GM18508 (cell line): ENCODE data around the gene EGLN2.
"Not testable (repeated sequence)": the region's sequence is repeated elsewhere in the genome, so short reads cannot be mapped to it uniquely, and the experiment has no call there.

ENCODE experiments used
- ATAC-seq: cut with Tn5 transposase; IDR thresholded peaks from one replicate; pipeline ENCODE4 v1.9.1; 2021; ENCODE audit warnings: moderate number of reproducible peaks; ENCODE audit not compliant: insufficient read depth, unreplicated experiment

Gene EGLN2

DNA sequence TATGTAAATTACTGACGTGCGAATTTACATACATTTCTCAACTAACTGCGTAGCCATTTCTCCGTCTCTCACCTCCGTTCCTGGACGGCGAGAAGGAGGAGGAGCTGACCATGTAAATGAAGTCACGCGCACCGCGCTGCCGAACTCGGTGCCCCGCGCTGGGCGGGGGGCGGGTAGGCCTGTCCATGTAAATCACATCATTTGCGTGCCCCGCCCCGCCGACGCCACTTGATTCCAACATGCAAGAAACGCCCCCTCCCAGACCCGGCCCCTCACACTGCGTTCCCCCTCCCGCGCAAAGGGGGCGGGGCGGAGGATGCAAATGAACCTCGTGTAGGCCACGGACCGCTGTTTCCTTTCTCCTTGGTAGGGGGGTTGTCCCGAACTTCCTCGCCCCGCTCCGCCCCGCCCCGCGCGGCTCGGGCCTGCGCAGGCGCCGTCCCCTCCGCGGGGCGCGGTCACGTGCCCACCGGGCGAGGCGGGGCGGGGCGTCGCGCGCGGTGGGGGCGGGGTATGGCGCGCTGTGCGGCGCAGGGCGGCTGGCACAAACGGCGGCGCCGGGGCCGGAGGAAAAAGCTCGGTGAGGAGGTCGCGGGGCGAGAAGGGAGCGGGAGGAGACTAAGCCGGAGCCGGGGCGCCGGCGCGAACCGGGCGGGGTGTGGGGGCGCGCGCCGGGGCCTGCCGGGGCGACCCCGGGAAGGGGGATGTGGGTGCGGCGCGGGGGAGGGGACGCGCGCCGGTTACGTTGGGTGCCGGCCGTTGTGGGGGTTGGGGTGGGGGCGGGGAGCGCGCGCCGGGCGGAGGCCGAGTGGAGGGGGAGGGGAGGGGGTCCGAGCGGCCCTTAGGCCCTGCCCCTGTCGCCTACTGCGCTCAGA, at the start of gene EGLN2:
Gene EGLN2, plus strand, starts transcription at position 509 of the 875 bp plus-strand sequence. CDS start 1,382 bp downstream, outside the sequence.
- ATAC-seq = peak; percentile 46

DNA sequence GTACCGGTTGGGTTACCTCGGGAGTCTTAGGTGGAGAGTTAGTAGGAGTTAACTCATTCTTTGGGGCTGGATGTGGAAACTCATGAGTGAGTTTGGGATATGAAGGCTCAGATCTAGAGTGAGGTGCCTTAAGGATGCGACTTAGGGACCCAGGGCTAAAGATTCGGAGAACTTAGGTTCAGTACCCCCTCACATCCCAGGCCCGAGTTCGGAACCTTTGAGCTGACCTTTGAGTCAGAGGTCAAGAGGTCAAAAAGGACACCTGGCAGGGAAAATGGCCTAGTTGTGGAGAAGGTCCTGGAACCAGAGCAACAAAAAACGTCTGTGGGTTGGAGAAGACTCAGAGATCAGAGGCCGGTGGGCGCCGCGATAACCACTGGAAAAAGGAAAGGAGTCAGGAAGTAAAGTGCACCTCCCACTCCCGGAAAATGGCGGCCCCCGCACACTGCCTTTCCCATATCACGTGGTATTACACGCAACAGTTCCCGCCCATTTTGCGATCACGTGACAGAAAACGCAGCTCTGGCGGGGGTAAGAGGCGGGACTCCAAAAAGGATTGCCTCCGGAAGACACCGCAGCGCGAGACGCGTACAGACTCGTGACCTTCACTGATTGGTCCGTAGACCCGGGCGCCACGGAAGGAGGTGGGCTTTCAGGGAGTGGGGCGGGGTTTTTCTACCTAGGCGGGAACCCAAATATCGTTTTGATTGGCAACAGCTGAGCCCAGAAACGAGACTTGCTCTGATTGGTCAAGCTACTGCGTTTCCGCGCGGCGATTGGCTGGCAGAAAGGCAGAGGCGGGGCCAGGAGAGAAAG, 48.7 kb upstream of the EGLN2 start, which contains the start of gene ACTMAP:
Gene ACTMAP, minus strand, starts transcription at position 420 of the 816 bp plus-strand sequence. CDS start 674 bp downstream, outside the sequence.
- ATAC-seq = peak; percentile 70

DNA sequence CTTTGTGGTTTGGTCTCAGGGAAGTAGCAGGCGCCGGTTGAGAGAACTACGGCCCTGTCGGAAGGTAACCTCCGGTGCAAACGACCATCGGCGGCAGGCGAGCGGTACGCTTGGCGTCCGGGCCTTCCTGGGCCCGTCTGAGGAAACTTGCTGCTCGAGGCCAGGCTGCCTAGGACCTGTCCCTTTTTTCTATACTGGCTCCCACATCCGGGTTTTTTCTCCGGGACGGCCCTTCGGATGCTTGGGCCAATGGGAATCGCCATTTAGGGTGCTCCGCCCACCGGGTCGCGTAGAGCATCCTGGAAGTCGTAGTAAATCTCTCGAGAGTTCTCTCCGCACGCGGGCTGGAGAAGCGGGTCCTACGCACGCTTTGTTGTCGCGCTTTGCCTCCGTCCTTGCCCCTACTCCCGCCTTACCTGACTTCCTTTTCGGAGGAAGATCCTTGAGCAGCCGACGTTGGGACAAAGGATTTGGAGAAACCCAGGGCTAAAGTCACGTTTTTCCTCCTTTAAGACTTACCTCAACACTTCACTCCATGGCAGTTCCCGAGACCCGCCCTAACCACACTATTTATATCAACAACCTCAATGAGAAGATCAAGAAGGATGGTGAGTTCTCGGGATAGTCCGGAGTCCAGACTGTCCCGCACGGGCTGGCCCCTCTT, 48.0 kb upstream of the EGLN2 start, which contains the start of gene SNRPA:
Gene SNRPA, plus strand, starts transcription at position 330 of the 664 bp plus-strand sequence. Its CDS starts 206 bp downstream, at position 536.
- peak; percentile 28 for ATAC-seq

- no peak for ATAC-seq
Measured at GRCh38 chr19:40752257-40752781, 46.7 kb upstream of the EGLN2 start.

GRCh38 chr19:40754611-40755247, 44.3 kb upstream of the EGLN2 start:
- ATAC-seq = no peak

DNA sequence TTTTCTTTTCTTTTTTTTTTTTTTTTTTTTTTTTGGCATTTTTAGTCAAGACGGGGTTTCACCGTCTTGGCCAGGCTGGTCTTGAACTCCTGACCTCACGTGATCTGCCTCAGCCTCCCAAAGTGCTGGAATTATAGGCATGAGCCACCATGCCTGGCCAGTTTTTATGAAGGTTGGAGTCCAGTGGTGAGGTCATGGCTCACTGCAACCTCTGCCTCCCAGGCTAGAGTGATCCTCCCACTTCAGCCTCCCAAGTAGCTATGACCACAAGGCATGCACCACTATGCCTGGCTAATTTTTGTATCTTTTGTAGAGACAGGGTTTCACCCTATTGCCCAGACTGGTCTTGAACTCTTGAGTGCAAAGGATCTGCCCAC, 43.8 kb upstream of the EGLN2 start:
- no peak for ATAC-seq

DNA sequence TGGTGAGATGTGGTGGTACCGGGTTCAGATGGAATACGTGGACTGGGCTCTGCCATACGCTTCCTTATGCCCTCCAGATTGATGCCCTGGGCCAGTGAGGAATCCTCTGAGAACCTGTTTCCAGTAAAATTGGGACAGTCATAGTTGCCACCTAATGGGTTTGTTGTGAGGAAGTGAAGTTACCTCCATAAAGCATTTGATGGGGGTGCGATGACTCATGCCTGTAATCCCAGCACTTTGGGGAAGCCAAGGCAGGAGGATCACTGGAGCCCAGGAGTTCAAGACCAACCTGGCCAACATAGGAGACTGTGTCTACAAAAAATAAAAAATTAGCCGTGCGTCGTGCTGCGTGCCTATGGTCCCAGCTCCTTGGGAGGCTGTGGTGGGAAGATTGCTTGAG, 43.2 kb upstream of the EGLN2 start:
- no peak for ATAC-seq

DNA sequence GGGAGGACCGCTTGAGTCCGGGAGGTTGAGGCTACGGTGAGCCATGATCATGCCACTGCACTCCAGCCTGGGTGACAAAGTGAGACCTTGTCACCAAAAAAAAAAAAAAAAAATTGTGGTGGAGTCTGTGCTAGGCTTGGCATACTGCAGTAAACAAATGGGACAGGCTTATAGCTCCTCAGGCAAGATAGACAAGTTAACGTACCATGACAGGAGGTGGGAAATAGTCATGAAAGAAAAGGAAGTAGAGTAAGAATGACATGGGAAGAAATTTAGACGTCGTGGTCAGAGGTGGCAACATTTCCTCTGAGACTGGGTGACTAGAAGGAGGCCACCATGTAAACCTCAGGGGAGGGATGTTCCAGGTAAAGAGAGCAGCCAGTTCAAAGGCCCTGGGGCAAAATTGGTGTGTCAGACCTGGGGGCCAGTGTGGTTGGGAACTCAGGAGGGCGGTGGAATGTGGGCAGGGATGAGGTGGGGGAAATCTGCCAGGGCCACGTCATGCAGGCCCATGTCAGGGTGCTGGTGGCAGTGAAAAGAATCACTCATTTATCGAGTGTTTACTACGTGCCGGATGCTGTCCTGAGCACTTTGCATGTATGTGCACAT, 42.4 kb upstream of the EGLN2 start:
- ATAC-seq = no peak

DNA sequence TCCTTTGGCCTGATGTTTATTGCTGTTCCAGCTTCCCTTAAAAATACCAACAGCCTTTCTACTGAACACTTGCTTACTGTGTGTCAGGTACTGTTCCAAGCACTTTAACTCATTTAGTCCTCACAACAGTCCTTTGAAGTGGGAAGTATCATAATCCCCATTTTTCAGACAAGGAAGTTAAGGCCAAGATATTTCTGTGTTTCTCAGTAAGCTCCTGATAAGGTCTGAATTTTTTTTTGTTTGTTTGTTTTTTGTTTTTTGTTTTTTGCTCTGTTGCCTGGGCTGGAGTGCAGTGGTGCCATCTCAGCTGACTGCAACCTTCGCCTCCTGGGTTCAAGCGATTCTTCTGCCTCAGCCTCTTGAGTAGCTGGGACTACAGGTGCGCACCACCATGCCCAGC, 40.5 kb upstream of the EGLN2 start:
- no peak for ATAC-seq

- ATAC-seq = no peak
Measured at GRCh38 chr19:40759352-40759751, 39.6 kb upstream of the EGLN2 start.

DNA sequence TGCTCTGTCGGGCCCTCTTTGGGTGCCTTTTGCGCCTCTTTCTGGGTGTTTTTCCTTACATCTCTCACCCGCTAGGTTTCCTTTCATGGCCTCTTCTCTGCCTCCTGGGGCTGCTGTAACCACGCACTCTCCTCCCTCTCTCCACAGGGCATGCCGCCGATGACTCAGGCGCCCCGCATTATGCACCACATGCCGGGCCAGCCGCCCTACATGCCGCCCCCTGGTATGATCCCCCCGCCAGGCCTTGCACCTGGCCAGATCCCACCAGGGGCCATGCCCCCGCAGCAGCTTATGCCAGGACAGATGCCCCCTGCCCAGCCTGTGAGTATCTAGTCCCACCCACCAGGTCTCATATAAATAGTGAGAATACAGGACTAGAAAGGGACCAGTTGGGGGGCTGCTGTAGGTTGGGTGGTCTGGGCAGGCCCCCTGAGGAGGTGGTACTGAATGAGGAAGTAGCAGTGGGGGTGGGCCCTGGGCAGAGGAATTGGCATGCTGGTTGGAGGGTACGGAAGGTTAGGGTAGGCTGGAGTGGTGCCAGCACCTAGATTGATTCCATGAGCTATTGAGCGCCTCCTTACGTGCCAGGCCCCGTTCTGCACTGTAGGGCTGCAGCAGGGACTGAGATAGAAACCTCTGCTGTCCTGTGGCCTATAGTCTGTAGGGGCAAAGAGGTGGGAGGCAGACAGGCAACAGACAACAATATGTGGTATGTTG, 36.1 kb upstream of the EGLN2 start:
- no peak for ATAC-seq

- no peak for ATAC-seq
Measured at GRCh38 chr19:40763526-40763925, 35.5 kb upstream of the EGLN2 start.

- ATAC-seq = no peak
Measured at GRCh38 chr19:40763963-40764362, 35.0 kb upstream of the EGLN2 start.

- not testable (repeated sequence) for ATAC-seq
Measured at GRCh38 chr19:40766385-40766784, 32.6 kb upstream of the EGLN2 start.

- no peak for ATAC-seq
Measured at GRCh38 chr19:40768869-40769268, 30.1 kb upstream of the EGLN2 start.

GRCh38 chr19:40771101-40771862, 27.7 kb upstream of the EGLN2 start:
- ATAC-seq = not testable (repeated sequence)

DNA sequence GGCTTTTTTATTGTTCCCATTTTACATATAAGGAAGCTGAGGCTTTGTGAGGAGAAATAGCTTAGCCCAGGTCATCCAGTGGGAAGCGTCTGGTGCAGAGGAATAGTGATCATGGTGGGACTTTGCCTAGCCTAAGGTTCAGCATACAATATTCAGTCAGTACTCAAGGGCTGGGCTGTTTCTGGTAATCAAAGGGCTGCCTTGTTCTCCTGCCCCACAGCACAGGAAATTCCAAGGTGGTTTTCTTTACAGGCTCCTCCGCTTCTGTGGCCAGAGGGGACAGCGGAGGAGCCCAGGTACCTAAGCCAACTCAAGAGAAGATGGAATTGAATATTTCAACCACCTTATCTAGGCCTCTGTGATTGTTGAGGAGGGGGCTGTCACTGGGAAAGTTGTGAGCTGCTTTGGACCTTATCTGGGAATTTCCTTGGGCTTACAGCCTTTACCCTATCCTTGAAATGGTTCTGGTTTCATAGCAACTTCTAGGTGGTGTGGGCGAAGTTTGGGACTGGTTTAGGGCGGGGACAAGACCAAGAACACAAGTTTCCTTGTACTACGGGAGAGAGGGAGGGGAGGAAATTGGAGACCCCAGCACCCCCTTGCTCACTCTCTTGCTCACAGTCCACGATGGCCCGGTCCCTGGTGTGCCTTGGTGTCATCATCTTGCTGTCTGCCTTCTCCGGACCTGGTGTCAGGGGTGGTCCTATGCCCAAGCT, 23.9 kb upstream of the EGLN2 start, which contains the start of gene MIA:
Gene MIA, plus strand, starts transcription at position 606 of the 716 bp plus-strand sequence. Its CDS starts 22 bp downstream, at position 628.
- no peak for ATAC-seq
